Endodermal cell (in vitro differentiated cells): ENCODE results near the gene NHERF1. TPM values are rescaled to one million over a fixed set of nuclear protein-coding genes. Genes with fewer than 3 reads are reported as not detected.
A peak's percentile ranks its signal among the peaks of the same experiment; 100 is the strongest.

Experiments
- DNase-seq: peaks from one replicate; pipeline ENCODE4 v3.0.0-alpha.2; 2017
- H3K27ac ChIP-seq: 2 replicates; pipeline ENCODE4 v1.5.1; 2013; ENCODE audit warnings: mild to moderate bottlenecking, low read depth, low read length, moderate library complexity
- H3K27me3 ChIP-seq: 2 replicates; pipeline ENCODE4 v1.6.1; 2013; ENCODE audit warnings: mild to moderate bottlenecking, low read length, moderate library complexity; ENCODE audit not compliant: insufficient read depth, control insufficient read depth, poor library complexity, severe bottlenecking
- H3K36me3 ChIP-seq: 2 replicates; pipeline ENCODE4 v1.7.0; 2013; ENCODE audit warnings: mild to moderate bottlenecking, low read length, moderate library complexity; ENCODE audit not compliant: control insufficient read depth, insufficient read depth
- H3K4me1 ChIP-seq: one replicate; pipeline ENCODE4 v1.7.0; 2013; ENCODE audit warnings: low read length; ENCODE audit not compliant: control insufficient read depth, insufficient read depth
- H3K4me3 ChIP-seq: 2 replicates; pipeline ENCODE4 v1.5.1; 2013; ENCODE audit warnings: mild to moderate bottlenecking, low read length, moderate library complexity
- H3K9ac ChIP-seq: 2 replicates; pipeline ENCODE4 v1.6.1; 2013; ENCODE audit warnings: mild to moderate bottlenecking, low read length, moderate library complexity; ENCODE audit not compliant: poor library complexity, severe bottlenecking; ENCODE audit errors: extremely low read depth
- H3K9me3 ChIP-seq: 2 replicates; pipeline ENCODE4 v1.6.1; 2013; ENCODE audit warnings: mild to moderate bottlenecking, low read length, moderate library complexity; ENCODE audit not compliant: control insufficient read depth
- H3K27ac Mint-ChIP-seq: 2 replicates; pipeline ENCODE4 v1.8.0; 2020; ENCODE audit warnings: mixed read lengths
- H3K27me3 Mint-ChIP-seq: 2 replicates; pipeline ENCODE4 v1.8.0; 2021; ENCODE audit warnings: mild to moderate bottlenecking, mixed read lengths; ENCODE audit not compliant: insufficient read depth
- H3K36me3 Mint-ChIP-seq: 2 replicates; pipeline ENCODE4 v1.8.0; 2020; ENCODE audit warnings: low read depth, mixed read lengths
- H3K4me1 Mint-ChIP-seq: 2 replicates; pipeline ENCODE4 v1.8.0; 2020; ENCODE audit warnings: mixed read lengths
- H3K4me3 Mint-ChIP-seq: 2 replicates; pipeline ENCODE4 v1.8.0; 2020; ENCODE audit warnings: mild to moderate bottlenecking, moderate library complexity, mixed read lengths
- H3K9me3 Mint-ChIP-seq: 2 replicates; pipeline ENCODE4 v1.8.0; 2020; ENCODE audit warnings: mild to moderate bottlenecking, mixed read lengths
- CTCF ChIP-seq: fragments of 200-600 bp; sonication (generic); conservative IDR thresholded peaks from 2 replicates; pipeline ENCODE4 v1.5.0; 2021; ENCODE audit warnings: antibody characterized with exemption, mild to moderate bottlenecking
- WGBS, 2 experiments: methylation state at CpG; one replicate each; pipeline versions ENCODE4 v1.1.5 to v1.1.7; 2013; ENCODE audit warnings: missing lambda C conversion rate in 2 of 2, mixed read lengths in 1 of 2; ENCODE audit not compliant: insufficient coverage in 1 of 2, insufficient read length in 1 of 2; 5-methylcytosine and 5-hydroxymethylcytosine counted together
- total RNA-seq, 2 donors: library from RNA; stranded (reverse); fragmentation: NEBNext Ultra II Directional in 1 of 2; extraction: Animal tissue kit (Norgen Biotek cat#: 25700) in 1 of 2; gene quantifications; 2 replicates in 1 of 2; 3 replicates in 1 of 2; pipeline ENCODE4 v1.2.1, GENCODE V29; 2021

NHERF1 gene
- total RNA-seq, 2 donors from 2014 or later = 116 to 138 TPM

DNA sequence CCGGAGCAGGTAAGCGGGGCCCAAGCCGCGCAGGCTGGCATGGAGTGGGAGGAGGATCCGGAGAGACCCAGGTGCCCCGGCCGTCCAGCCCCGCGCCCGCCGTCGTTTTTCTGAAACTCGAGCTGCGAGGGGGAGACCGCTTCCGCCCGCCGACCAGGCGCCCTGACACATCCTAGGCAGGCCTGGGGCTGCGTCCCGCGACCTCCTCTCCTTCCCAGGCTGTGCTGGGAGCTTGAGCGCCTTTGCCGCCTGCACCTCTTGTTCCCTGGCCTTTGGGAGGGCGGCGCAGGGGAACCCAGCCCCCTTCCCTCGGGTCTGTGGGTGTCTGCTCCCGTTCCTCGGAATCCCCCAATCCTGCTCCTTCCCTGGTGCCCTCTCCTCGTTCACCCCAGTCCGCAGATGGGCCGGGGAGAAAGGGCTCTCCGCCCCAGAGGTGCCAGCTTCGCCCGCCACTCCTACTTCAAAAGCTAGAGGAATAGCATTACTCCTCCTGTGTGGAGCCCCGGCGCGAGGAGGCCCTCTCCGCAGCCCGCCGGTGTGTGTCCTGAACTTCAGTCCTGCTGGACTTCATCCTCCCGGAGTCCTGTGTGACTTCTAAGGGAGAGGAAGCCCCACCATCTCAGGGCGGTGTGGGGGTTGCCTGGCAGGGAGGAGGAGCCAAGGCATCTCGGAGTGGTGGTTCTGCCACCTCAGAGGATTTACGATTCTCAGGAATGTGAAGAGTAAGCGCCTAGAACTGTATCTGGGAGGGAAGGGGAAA, 1.0 kb downstream of the NHERF1 start:
- H3K27ac Mint-ChIP-seq = peak overlapping the region; percentile 91
- no peak for TF ChIP-seq CTCF

DNA sequence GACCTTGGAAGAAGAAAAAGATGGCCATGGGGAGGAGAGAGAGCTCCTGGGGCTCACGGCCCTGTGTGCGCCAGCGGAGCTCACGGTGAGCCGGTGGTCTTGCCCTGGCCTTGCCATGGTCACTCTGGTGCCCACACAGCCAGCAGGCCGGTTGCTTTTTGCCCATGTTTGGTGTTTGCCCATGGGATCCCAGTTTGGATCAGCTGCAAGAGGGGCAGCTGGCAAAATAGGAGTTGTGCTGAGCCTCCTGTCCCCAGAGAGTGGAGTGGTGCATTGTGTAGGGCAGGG, 1.6 kb downstream of the NHERF1 start:
- no peak overlapping the region for H3K27ac ChIP-seq
- TF ChIP-seq CTCF = no peak
- Mint-ChIP-seq H3K4me3 (peak overlapping the region; percentile 95), H3K27ac (peak overlapping the region; percentile 91), H3K4me1 (peaks cover 47% of the 10 kb centered on the region), H3K9me3 (no peaks in the 10 kb centered on the region), H3K27me3 (no peaks in the 10 kb centered on the region), H3K36me3 (peaks cover 22% of the 10 kb centered on the region)
- H3K4me1 ChIP-seq = peaks cover 34% of the 10 kb centered on the region
- H3K27me3 ChIP-seq = no peaks in the 10 kb centered on the region
- DNase-seq = no peak
- WGBS, 2 experiments = 61% methylated on average over 6 of the region's 6 CpGs; no CpG with 5 or more reads in 1 of the 2 experiments
- H3K4me3 ChIP-seq = peak overlapping the region; percentile 89
- peaks cover 28% of the 10 kb centered on the region for H3K36me3 ChIP-seq
- peaks cover 4% of the 10 kb centered on the region for H3K9me3 ChIP-seq
- peak overlapping the region; percentile 85 for H3K9ac ChIP-seq

More for the DNA sequence above, 1.0 kb downstream of the NHERF1 start:
- Mint-ChIP-seq H3K4me1 (peaks cover 50% of the 10 kb centered on the region), H3K27me3 (no peaks in the 10 kb centered on the region), H3K4me3 (peak overlapping the region; percentile 95), H3K9me3 (no peaks in the 10 kb centered on the region), H3K36me3 (peaks cover 18% of the 10 kb centered on the region)
- no peak overlapping the region for H3K27ac ChIP-seq
- peaks cover 22% of the 10 kb centered on the region for H3K36me3 ChIP-seq
- peak; percentile 82 for DNase-seq
- peak overlapping the region; percentile 85 for H3K9ac ChIP-seq
- H3K4me3 ChIP-seq = peak overlapping the region; percentile 89
- peaks cover 37% of the 10 kb centered on the region for H3K4me1 ChIP-seq
- WGBS, 2 experiments = 1% methylated on average over 22 to 46 of the region's 46 CpGs
- peaks cover 4% of the 10 kb centered on the region for H3K9me3 ChIP-seq
- no peaks in the 10 kb centered on the region for H3K27me3 ChIP-seq

DNA sequence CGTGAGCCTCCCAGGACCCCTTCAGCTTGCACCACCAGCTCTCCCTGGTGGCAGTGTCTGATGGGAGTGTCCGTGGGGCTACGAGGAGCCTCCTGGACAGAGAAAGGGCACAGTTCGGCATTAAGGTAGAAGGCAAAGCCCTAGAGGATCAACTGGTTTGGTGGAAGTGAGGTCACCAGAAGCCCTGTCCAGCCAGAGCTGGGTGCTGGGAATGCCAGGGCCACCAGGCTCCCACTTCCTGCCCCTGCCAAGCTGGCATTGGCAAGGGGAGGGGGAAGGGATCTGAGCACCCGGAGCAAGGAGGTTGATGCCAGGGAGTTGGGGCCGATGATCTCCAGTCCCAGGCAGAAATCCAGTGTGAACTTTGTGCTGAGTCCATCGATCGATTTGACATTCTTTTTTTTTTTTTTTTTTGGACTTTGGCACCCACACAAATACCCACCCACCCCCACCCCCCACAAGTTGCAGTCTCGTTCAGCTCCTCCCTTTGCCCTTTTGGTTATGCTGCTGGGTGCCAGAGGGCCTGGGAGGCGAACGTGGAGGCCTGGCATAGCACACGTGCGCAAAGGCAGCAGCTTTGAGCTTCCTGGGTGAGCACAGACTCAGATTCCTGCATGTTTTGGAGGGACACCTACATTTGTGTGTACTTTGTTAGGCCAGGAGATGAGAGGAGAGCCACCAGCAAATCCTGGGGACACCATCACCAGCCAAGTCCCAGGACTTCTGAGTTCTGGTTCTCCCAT, 2.1 kb downstream of the NHERF1 start:
- Mint-ChIP-seq H3K4me1 (peaks cover 47% of the 10 kb centered on the region), H3K36me3 (peaks cover 23% of the 10 kb centered on the region), H3K27me3 (no peaks in the 10 kb centered on the region), H3K27ac (peak overlapping the region; percentile 91), H3K9me3 (no peaks in the 10 kb centered on the region), H3K4me3 (peak overlapping the region; percentile 95)
- 76 to 85% methylated on average over 5 to 13 of the region's 13 CpGs for WGBS, 2 experiments
- TF ChIP-seq CTCF = no peak
- peak overlapping the region; percentile 89 for H3K4me3 ChIP-seq
- H3K4me1 ChIP-seq = peaks cover 29% of the 10 kb centered on the region
- no peak for DNase-seq
- H3K27ac ChIP-seq = no peak overlapping the region
- peaks cover 4% of the 10 kb centered on the region for H3K9me3 ChIP-seq
- peaks cover 29% of the 10 kb centered on the region for H3K36me3 ChIP-seq
- H3K9ac ChIP-seq = peak overlapping the region; percentile 85
- no peaks in the 10 kb centered on the region for H3K27me3 ChIP-seq
